Neuronal stem cell (in vitro differentiated cells): ENCODE measurements around the gene MRGPRG.

ENCODE experiments used
- DNase-seq: peaks from one replicate; pipeline ENCODE4 v3.0.0-alpha.2; 2013; ENCODE audit warnings: low spot score
- H2AFZ ChIP-seq: one replicate; pipeline ENCODE4 v1.6.1; 2013; ENCODE audit warnings: mild to moderate bottlenecking, low read length, inconsistent platforms
- H2AK5ac ChIP-seq: 2 replicates; pipeline ENCODE4 v1.6.1; 2013; ENCODE audit warnings: low read depth, mild to moderate bottlenecking, inconsistent platforms, low read length, moderate library complexity, mixed read lengths
- H2BK120ac ChIP-seq: 2 replicates; pipeline ENCODE4 v1.6.1; 2013; ENCODE audit warnings: low read depth, mild to moderate bottlenecking, inconsistent platforms, low read length, moderate library complexity, mixed read lengths
- H2BK12ac ChIP-seq: one replicate; pipeline ENCODE4 v1.6.1; 2013; ENCODE audit warnings: low read length, inconsistent platforms
- H2BK15ac ChIP-seq: 2 replicates; pipeline ENCODE4 v1.6.1; 2013; ENCODE audit warnings: mild to moderate bottlenecking, low read length, inconsistent platforms, mixed read lengths
- H2BK5ac ChIP-seq: one replicate; pipeline ENCODE4 v1.6.1; 2013; ENCODE audit warnings: inconsistent platforms, mild to moderate bottlenecking, low read length, moderate library complexity
- H3K14ac ChIP-seq: one replicate; pipeline ENCODE4 v1.6.1; 2013; ENCODE audit warnings: low read length, inconsistent platforms
- H3K18ac ChIP-seq: 2 replicates; pipeline ENCODE4 v1.6.1; 2013; ENCODE audit warnings: low read length, inconsistent platforms
- H3K23ac ChIP-seq: 2 replicates; pipeline ENCODE4 v1.6.1; 2013; ENCODE audit warnings: low read depth, mild to moderate bottlenecking, mixed read lengths, low read length, inconsistent platforms; ENCODE audit not compliant: poor library complexity
- H3K27ac ChIP-seq: replicated peaks from 3 replicates; pipeline ENCODE4 v1.5.1; 2013; ENCODE audit warnings: low read length, inconsistent platforms
- H3K27me3 ChIP-seq, 3 experiments: 2 replicates each; pipeline ENCODE4 v1.6.1; 2013; ENCODE audit warnings: low read length in 3 of 3, mild to moderate bottlenecking in 2 of 3, inconsistent platforms in 1 of 3, low read depth in 1 of 3, mixed read lengths in 1 of 3, moderate library complexity in 1 of 3; ENCODE audit not compliant: control insufficient read depth in 3 of 3, insufficient read depth in 3 of 3
- H3K36me3 ChIP-seq, 2 donors: replicated peaks in 1 of 2; 2 replicates each; pipeline ENCODE4 v1.6.1; 2013; ENCODE audit warnings: low read length in 2 of 2; ENCODE audit not compliant: control insufficient read depth in 2 of 2, insufficient read depth in 2 of 2
- H3K4ac ChIP-seq: 2 replicates; pipeline ENCODE4 v1.6.1; 2013; ENCODE audit warnings: inconsistent platforms, mild to moderate bottlenecking, low read length, moderate library complexity
- H3K4me1 ChIP-seq, 2 donors: 1 replicate in 1 of 2; 2 replicates in 1 of 2; pipeline ENCODE4 v1.6.1; 2013; ENCODE audit warnings: low read length in 2 of 2, low read depth in 1 of 2; ENCODE audit not compliant: control insufficient read depth in 2 of 2, insufficient read depth in 1 of 2
- H3K4me2 ChIP-seq: one replicate; pipeline ENCODE4 v1.6.1; 2013; ENCODE audit warnings: mild to moderate bottlenecking, low read length, inconsistent platforms; ENCODE audit not compliant: insufficient read depth, poor library complexity, severe bottlenecking
- H3K4me3 ChIP-seq, 2 donors: 2 replicates each; pipeline ENCODE4 v1.5.1; 2013; ENCODE audit warnings: low read length in 2 of 2, mild to moderate bottlenecking in 2 of 2, inconsistent platforms in 1 of 2, moderate library complexity in 1 of 2
- H3K79me1 ChIP-seq: one replicate; pipeline ENCODE4 v1.6.1; 2013; ENCODE audit warnings: low read depth, mild to moderate bottlenecking, inconsistent platforms, low read length, moderate library complexity
- H3K9ac ChIP-seq: one replicate; pipeline ENCODE4 v1.6.1; 2013; ENCODE audit warnings: mild to moderate bottlenecking, low read depth, low read length, inconsistent platforms; ENCODE audit not compliant: poor library complexity
- H3K9me3 ChIP-seq, 2 donors: replicated peaks in 1 of 2; 2 replicates each; pipeline versions ENCODE3 to v1.6.1; 2013; ENCODE audit warnings: low read length in 2 of 2, mild to moderate bottlenecking in 2 of 2, inconsistent platforms in 1 of 2, low read depth in 1 of 2, mixed read lengths in 1 of 2, moderate library complexity in 1 of 2; ENCODE audit not compliant: control insufficient read depth in 2 of 2, insufficient read depth in 1 of 2
- H4K8ac ChIP-seq: one replicate; pipeline ENCODE4 v1.6.1; 2013; ENCODE audit warnings: low read depth, mild to moderate bottlenecking, inconsistent platforms, low read length, moderate library complexity
- H4K91ac ChIP-seq: one replicate; pipeline ENCODE4 v1.6.1; 2013; ENCODE audit warnings: low read length, low read depth, mild to moderate bottlenecking, inconsistent platforms; ENCODE audit not compliant: poor library complexity
- WGBS, 2 donors: extraction: QIAGEN DNeasy Blood & Tissue Kit; methylation state at CpG; one replicate each; pipeline ENCODE4 v1.1.7; 2013; ENCODE audit warnings: missing lambda C conversion rate in 2 of 2, mixed read lengths in 1 of 2; ENCODE audit not compliant: insufficient read length in 2 of 2, insufficient replicate concordance in 1 of 2; ENCODE audit errors: extremely low coverage in 2 of 2; 5-methylcytosine and 5-hydroxymethylcytosine counted together

MRGPRG gene

DNA sequence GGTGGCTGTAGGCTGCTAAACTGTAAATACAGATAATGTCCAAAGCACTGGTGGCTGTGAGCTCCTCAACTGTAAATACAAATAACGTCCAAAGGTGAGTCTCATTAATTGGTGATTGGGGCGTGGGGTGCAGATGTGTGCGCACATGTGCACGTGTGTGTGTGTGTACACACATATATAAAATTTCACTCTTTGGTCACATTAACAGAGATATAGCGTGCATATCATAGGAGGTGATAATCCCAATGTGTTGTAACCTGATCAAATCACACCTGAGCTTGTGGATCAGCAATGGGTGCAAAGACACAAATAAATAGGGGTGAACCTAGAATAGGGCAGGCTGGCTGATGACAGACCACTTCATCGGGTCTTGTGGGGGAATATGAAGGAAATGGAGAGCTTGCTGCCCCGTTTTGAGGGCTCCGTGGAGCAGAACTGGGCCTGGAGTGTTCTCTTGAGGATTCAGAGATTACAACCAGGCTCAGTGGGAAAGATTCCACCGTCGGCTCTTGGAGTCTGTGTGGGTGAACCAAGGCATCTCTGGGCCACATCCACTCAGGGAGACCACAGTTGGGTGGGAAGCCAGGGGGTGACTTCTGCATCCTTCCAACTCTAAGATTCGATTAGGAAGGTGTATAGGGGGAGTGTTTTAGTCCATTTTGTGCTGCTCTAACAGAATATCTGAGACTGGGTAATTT, 28.6 kb downstream of the MRGPRG start:
- no CpG with 5 or more reads among the region's 11 CpGs for WGBS, 2 donors
- Histone ChIP-seq H2BK12ac (peak overlapping the region; percentile 75), H3K18ac (peak overlapping the region; percentile 78)

DNA sequence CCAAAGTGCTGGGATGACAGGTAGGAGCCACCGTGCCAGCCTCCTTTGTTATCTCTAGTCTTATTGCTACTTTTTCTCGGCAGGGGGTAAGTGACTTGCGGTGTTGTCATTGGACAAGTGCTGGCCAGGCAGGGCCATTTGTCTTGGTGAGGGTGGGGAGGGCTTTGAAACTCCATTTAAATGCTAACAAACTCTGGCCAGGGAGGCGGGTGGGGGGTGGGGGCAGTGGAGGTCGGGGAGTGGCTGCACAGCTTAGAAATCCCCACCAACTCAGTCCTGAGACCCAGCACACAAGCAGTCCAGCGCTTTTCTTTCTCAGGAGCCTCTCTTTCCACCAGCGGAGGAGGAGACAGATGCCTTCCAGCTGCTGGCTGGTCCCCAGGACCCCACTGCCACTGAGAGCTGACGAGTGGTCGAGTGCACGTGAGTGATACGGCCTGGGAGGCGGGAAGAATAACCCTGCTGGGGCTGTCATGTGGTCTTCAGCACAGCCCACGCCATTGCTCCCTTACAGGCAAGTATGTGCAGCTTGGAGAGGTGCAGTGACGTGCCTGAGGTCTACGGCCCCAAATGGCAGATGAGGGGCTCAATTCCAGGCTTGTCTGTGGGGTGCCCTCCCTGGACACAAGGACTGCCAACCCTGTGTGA, 29.3 kb downstream of the MRGPRG start:
- H4K91ac ChIP-seq: no peak overlapping the region
- no peaks in the 10 kb centered on the region for H3K79me1 ChIP-seq
- H3K9ac ChIP-seq: peak overlapping the region; percentile 2
- H2AK5ac ChIP-seq: peak overlapping the region; percentile 59
- peak overlapping the region; percentile 78 for H3K18ac ChIP-seq
- H2BK12ac ChIP-seq: peak overlapping the region; percentile 75
- H2BK120ac ChIP-seq: no peak overlapping the region
- H3K23ac ChIP-seq: no peak overlapping the region
- H3K4ac ChIP-seq: no peak overlapping the region
- peaks cover 6 to 15% of the 10 kb centered on the region in 2 donors for H3K4me1 ChIP-seq
- peak overlapping the region; percentile 79 for H2BK15ac ChIP-seq
- H3K36me3 ChIP-seq: no peaks in the 10 kb centered on the region
- peak overlapping the region; percentile 69 for H2AFZ ChIP-seq
- H3K4me3 ChIP-seq: no peak overlapping the region
- no peak overlapping the region for H4K8ac ChIP-seq
- peaks cover 0 to 11% (median 0%) of the 10 kb centered on the region in 3 experiments for H3K27me3 ChIP-seq
- H3K9me3 ChIP-seq: peaks cover 0 to 3% of the 10 kb centered on the region in 2 donors
- WGBS, 2 donors: no CpG with 5 or more reads among the region's 15 CpGs
- no peak overlapping the region for H3K27ac ChIP-seq
- H3K14ac ChIP-seq: no peak overlapping the region
- peak overlapping the region; percentile 7 for H2BK5ac ChIP-seq
- H3K4me2 ChIP-seq: peak overlapping the region; percentile 29
- DNase-seq: no peak

More for the DNA sequence above, 28.6 kb downstream of the MRGPRG start:
- Histone ChIP-seq H3K4me1 (peaks cover 6 to 15% of the 10 kb centered on the region in 2 donors), H3K4me2 (no peak overlapping the region), H3K14ac (no peak overlapping the region), H3K9me3 (peaks cover 0 to 3% of the 10 kb centered on the region in 2 donors), H3K4me3 (no peak overlapping the region), H2AFZ (no peak overlapping the region), H2BK15ac (peak overlapping the region; percentile 79), H3K79me1 (no peaks in the 10 kb centered on the region), H3K9ac (peak overlapping the region; percentile 2), H3K36me3 (no peaks in the 10 kb centered on the region), H4K91ac (no peak overlapping the region), H2BK5ac (peak overlapping the region; percentile 7), H3K23ac (no peak overlapping the region), H2BK120ac (no peak overlapping the region), H4K8ac (no peak overlapping the region), H3K27ac (no peak overlapping the region), H2AK5ac (peak overlapping the region; percentile 59), H3K27me3 (peaks cover 0 to 11% (median 0%) of the 10 kb centered on the region in 3 experiments), H3K4ac (no peak overlapping the region)
- no peak for DNase-seq

GRCh38 chr11:3188496-3189195, 30.0 kb downstream of the MRGPRG start:
- Histone ChIP-seq H3K79me1 (no peaks in the 10 kb centered on the region), H2AK5ac (no peak overlapping the region), H3K4ac (no peak overlapping the region), H2AFZ (peak overlapping the region; percentile 69), H2BK120ac (no peak overlapping the region), H3K14ac (no peak overlapping the region), H4K8ac (no peak overlapping the region), H3K4me3 (no peak overlapping the region), H3K23ac (no peak overlapping the region), H3K27me3 (peaks cover 0 to 11% (median 0%) of the 10 kb centered on the region in 3 experiments), H3K9ac (peak overlapping the region; percentile 13), H2BK5ac (no peak overlapping the region), H2BK12ac (no peak overlapping the region), H3K18ac (peak overlapping the region; percentile 15), H3K4me1 (peaks cover 6 to 15% of the 10 kb centered on the region in 2 donors), H3K9me3 (peaks cover 0 to 3% of the 10 kb centered on the region in 2 donors), H4K91ac (no peak overlapping the region), H2BK15ac (peak overlapping the region; percentile 62), H3K36me3 (no peaks in the 10 kb centered on the region), H3K4me2 (no peak overlapping the region), H3K27ac (no peak overlapping the region)
- WGBS, 2 donors: no CpG with 5 or more reads among the region's 17 CpGs
- DNase-seq: no peak
